ENCODE results near the gene ADISSP. TPM values are rescaled to one million over a fixed set of nuclear protein-coding genes. Genes with fewer than 3 reads are reported as not detected.

Gene ADISSP
- total and polyA plus RNA-seq, 2 of the 13 experiments (the other 11 are each of a cell fraction or from before 2014, with no cell fraction given): 38.3 to 90.6 TPM

DNA sequence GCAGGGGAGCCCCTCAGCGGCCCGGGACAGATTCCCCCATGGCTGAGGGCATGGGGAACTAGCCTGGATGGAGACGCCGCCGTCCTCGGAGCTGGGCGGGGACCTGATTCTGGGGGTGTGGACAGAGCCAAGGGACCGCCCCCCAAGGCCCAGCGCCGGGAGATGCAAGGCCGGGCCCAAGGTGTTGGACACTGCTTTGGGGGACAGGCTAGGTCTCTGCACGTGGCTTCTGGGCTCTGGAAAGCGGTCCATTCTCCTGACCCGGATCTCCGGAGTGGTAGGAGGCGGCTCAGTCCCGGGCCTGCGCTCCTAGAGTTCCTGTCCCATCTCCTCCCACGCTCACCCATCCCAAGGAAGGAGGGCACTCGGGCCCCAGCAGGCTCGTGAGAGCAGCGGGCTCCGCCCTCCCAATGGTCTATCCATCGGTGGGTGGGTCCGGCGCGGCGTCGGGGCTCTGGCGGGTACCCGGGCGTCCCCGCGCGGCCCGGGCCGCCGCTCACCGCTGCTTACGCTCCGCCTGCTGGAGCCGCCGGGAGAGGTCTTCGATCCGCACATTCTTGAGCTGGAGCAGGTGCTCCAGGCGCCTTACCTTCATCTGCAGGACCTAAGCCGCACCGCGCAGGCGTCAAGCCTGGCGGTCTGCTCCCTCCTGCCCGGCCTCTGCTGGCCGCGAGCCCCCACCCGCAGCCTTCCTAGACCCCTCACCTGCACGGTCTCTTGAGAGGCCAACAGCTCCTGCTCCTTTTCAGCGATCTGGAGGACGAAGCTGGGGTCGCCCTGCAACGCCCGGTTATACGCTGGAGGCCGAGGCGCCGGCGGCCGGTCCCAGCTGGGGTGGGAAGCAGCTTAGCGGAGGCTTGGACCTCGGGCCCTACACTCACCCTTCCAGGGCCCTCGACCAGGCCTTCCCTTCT, 10.4 kb upstream of the ADISSP start (continued):
- TF ChIP-seq ZBTB38 (CRISPR knock-in tag; IDR thresholded peaks at IDR 0.05) (0 out of 2 replicates have a peak, but pooled peaks have one; percentile 2), SOX6 (IDR thresholded peaks at IDR 0.05) (no peak), SOX6 (CRISPR knock-in tag; IDR thresholded peaks at IDR 0.05) (no peak; the same call in 1 of the 2 replicates), NCOA1 (CRISPR knock-in tag; IDR thresholded peaks at IDR 0.05) (no peak), AHR (CRISPR knock-in tag; IDR thresholded peaks at IDR 0.05) (peak; percentile 67; the same call in 1 of the 2 replicates), EEA1 (CRISPR knock-in tag; IDR thresholded peaks at IDR 0.05; ENCODE audit: borderline replicate concordance) (peak; percentile 43; the same call in 1 of the 2 replicates), TEAD2 (CRISPR knock-in tag; IDR thresholded peaks at IDR 0.05) (no peak), ZNF556 (CRISPR knock-in tag; IDR thresholded peaks at IDR 0.05; ENCODE audit: borderline replicate concordance) (0 out of 2 replicates have a peak, but pooled peaks have one; percentile 15), FOXK2 (IDR thresholded peaks at IDR 0.05) (no peak), RFXANK (CRISPR knock-in tag; IDR thresholded peaks at IDR 0.05) (no peak), ZNF34 (CRISPR knock-in tag; IDR thresholded peaks at IDR 0.05; ENCODE audit: borderline replicate concordance) (0 out of 2 replicates have a peak, but pooled peaks have one; percentile 62), TAF15 (IDR thresholded peaks at IDR 0.05; ENCODE audit: low read depth, low read length, poor library complexity, severe bottlenecking) (no peak), ETV6 (CRISPR knock-in tag; conservative IDR thresholded peaks at IDR 0.05) (no peak)
- TF ChIP-seq, protein P1, sequence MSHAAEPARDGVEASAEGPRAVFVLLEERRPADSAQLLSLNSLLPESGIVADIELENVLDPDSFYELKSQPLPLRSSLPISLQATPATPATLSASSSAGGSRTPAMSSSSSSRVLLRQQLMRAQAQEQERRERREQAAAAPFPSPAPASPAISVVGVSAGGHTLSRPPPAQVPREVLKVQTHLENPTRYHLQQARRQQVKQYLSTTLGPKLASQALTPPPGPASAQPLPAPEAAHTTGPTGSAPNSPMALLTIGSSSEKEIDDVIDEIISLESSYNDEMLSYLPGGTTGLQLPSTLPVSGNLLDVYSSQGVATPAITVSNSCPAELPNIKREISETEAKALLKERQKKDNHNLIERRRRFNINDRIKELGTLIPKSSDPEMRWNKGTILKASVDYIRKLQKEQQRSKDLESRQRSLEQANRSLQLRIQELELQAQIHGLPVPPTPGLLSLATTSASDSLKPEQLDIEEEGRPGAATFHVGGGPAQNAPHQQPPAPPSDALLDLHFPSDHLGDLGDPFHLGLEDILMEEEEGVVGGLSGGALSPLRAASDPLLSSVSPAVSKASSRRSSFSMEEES (CRISPR knock-in tag; IDR thresholded peaks at IDR 0.05): no peak
- TF ChIP-seq, protein P2, sequence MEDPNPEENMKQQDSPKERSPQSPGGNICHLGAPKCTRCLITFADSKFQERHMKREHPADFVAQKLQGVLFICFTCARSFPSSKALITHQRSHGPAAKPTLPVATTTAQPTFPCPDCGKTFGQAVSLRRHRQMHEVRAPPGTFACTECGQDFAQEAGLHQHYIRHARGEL (CRISPR knock-in tag; IDR thresholded peaks at IDR 0.05): peak; percentile 72
- TF ChIP-seq, protein P3, sequence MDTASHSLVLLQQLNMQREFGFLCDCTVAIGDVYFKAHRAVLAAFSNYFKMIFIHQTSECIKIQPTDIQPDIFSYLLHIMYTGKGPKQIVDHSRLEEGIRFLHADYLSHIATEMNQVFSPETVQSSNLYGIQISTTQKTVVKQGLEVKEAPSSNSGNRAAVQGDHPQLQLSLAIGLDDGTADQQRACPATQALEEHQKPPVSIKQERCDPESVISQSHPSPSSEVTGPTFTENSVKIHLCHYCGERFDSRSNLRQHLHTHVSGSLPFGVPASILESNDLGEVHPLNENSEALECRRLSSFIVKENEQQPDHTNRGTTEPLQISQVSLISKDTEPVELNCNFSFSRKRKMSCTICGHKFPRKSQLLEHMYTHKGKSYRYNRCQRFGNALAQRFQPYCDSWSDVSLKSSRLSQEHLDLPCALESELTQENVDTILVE (CRISPR knock-in tag; IDR thresholded peaks at IDR 0.05): no peak
- TF ChIP-seq, protein P4, sequence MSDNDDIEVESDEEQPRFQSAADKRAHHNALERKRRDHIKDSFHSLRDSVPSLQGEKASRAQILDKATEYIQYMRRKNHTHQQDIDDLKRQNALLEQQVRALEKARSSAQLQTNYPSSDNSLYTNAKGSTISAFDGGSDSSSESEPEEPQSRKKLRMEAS (IDR thresholded peaks at IDR 0.05): peak; percentile 43; the same call in 1 of the 2 replicates
- TF ChIP-seq, protein P5, sequence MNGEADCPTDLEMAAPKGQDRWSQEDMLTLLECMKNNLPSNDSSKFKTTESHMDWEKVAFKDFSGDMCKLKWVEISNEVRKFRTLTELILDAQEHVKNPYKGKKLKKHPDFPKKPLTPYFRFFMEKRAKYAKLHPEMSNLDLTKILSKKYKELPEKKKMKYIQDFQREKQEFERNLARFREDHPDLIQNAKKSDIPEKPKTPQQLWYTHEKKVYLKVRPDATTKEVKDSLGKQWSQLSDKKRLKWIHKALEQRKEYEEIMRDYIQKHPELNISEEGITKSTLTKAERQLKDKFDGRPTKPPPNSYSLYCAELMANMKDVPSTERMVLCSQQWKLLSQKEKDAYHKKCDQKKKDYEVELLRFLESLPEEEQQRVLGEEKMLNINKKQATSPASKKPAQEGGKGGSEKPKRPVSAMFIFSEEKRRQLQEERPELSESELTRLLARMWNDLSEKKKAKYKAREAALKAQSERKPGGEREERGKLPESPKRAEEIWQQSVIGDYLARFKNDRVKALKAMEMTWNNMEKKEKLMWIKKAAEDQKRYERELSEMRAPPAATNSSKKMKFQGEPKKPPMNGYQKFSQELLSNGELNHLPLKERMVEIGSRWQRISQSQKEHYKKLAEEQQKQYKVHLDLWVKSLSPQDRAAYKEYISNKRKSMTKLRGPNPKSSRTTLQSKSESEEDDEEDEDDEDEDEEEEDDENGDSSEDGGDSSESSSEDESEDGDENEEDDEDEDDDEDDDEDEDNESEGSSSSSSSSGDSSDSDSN (CRISPR knock-in tag; IDR thresholded peaks at IDR 0.05): peak; percentile 84
- TF ChIP-seq, protein P6, sequence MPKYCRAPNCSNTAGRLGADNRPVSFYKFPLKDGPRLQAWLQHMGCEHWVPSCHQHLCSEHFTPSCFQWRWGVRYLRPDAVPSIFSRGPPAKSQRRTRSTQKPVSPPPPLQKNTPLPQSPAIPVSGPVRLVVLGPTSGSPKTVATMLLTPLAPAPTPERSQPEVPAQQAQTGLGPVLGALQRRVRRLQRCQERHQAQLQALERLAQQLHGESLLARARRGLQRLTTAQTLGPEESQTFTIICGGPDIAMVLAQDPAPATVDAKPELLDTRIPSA (CRISPR knock-in tag; IDR thresholded peaks at IDR 0.05; ENCODE audit: borderline replicate concordance): no peak
- TF ChIP-seq, protein P7, sequence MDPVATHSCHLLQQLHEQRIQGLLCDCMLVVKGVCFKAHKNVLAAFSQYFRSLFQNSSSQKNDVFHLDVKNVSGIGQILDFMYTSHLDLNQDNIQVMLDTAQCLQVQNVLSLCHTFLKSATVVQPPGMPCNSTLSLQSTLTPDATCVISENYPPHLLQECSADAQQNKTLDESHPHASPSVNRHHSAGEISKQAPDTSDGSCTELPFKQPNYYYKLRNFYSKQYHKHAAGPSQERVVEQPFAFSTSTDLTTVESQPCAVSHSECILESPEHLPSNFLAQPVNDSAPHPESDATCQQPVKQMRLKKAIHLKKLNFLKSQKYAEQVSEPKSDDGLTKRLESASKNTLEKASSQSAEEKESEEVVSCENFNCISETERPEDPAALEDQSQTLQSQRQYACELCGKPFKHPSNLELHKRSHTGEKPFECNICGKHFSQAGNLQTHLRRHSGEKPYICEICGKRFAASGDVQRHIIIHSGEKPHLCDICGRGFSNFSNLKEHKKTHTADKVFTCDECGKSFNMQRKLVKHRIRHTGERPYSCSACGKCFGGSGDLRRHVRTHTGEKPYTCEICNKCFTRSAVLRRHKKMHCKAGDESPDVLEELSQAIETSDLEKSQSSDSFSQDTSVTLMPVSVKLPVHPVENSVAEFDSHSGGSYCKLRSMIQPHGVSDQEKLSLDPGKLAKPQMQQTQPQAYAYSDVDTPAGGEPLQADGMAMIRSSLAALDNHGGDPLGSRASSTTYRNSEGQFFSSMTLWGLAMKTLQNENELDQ (CRISPR knock-in tag; IDR thresholded peaks at IDR 0.05; ENCODE audit: borderline replicate concordance): no peak

Data from HepG2 (cell line).